ENCODE measurements around the gene FOXM1.

- TF ChIP-seq CTCF (IDR thresholded peaks at IDR 0.05) (no peak), EZH2phosphoT487 (IDR thresholded peaks at IDR 0.05) (no peak)
These were observed 15.3 kb upstream of the FOXM1 start for GRCh38 chr12:2892246-2892645.
